Measurements from ENCODE around the gene RFTN2.

- TF ChIP-seq EZH2 (IDR thresholded peaks at IDR 0.05) (no peak), POLR2AphosphoS5 (IDR thresholded peaks at IDR 0.05; ENCODE audit: borderline replicate concordance, low read depth, low read length) (no peak), FOXP2 (optimal IDR thresholded peaks at IDR 0.05; ENCODE audit: control extremely low read depth, extremely low read length, insufficient read depth) (no peak)
Observed at GRCh38 chr2:197668296-197668695, 7.1 kb downstream of the RFTN2 start.
